GM12891 (cell line): ENCODE results near the gene FKBP3.

ENCODE experiments used
- POLR2A ChIP-seq: IDR thresholded peaks from 2 replicates; pipeline ENCODE4 v1.6.1; 2011; ENCODE audit warnings: low read depth, low read length, control low read depth
- POLR2AphosphoS5 ChIP-seq: IDR thresholded peaks from 2 replicates; pipeline ENCODE4 v1.6.1; 2011; ENCODE audit warnings: low read depth, low read length, control low read depth
- POU2F2 ChIP-seq: IDR thresholded peaks from 2 replicates; pipeline ENCODE4 v1.6.1; 2011; ENCODE audit warnings: low read depth, mild to moderate bottlenecking, control low read depth, low read length, moderate library complexity
- TAF1 ChIP-seq: IDR thresholded peaks from 2 replicates; pipeline ENCODE4 v1.6.1; 2011; ENCODE audit warnings: low read depth, low read length, control low read depth

DNA sequence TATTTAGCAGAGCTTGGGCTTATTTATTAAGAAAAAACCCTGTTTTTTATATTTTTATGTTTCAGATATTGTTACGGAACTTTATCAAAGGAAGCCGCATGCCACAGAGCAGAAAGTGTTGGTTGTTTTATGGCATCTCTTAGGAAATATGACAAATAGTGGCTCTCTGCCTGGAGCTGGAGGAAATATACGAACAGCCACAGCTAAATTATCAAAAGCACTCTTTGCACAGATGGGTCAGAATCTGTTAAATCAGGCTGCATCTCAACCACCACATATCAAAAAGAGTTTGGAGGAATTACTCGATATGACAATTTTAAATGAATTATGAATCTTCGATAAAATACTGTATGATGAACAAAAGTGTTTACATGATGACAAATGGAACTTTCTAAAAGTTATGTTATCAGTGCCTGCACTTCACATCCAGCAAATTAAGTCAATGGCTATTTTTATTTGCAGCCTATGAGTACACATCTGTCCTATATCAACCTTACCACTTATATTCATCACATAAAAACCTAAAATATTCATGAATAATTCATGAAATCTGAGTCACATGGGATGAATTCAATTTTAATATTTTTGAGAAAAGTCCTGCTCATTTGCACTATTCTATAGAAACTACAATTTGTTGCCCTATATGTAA lies 60.9 kb downstream of the FKBP3 start:
- TF ChIP-seq POLR2AphosphoS5 (no peak), POLR2A (no peak), TAF1 (no peak), POU2F2 (no peak)
